HepG2 (cell line): Measurements from ENCODE around the gene UCN2.

Experiments used
- AHR ChIP-seq: IDR thresholded peaks from 2 replicates; pipeline ENCODE4 v1.6.1; 2018; ENCODE audit warnings: missing genetic modification reagents, missing compliant biosample characterization
- CBFB ChIP-seq: sonication (generic); formaldehyde crosslinking; IDR thresholded peaks from 2 replicates; pipeline ENCODE4 v1.4.0; 2020; ENCODE audit warnings: missing genetic modification reagents
- ELF4 ChIP-seq: sonication (generic); formaldehyde crosslinking; IDR thresholded peaks from 2 replicates; pipeline ENCODE4 v1.5.0; 2020; ENCODE audit warnings: missing genetic modification reagents, mild to moderate bottlenecking, moderate library complexity, borderline replicate concordance
- ESRRA ChIP-seq: sonication (generic); formaldehyde crosslinking; IDR thresholded peaks from 2 replicates; pipeline ENCODE4 v1.5.1; 2020; ENCODE audit warnings: mild to moderate bottlenecking, low read depth, missing genetic modification reagents
- GATAD2A ChIP-seq: IDR thresholded peaks from 2 replicates; pipeline ENCODE4 v1.6.1; 2016
- KDM2A ChIP-seq: sonication (generic); formaldehyde crosslinking; IDR thresholded peaks from 2 replicates; pipeline ENCODE4 v1.4.0; 2020; ENCODE audit warnings: low read depth, missing genetic modification reagents, borderline replicate concordance
- ZBTB20 ChIP-seq: sonication (generic); formaldehyde crosslinking; IDR thresholded peaks from 2 replicates; pipeline ENCODE4 v1.8.1; 2023; ENCODE audit warnings: missing genetic modification reagents, low read depth, mild to moderate bottlenecking, borderline replicate concordance
- ZFX ChIP-seq: sonication (generic); formaldehyde crosslinking; IDR thresholded peaks from 2 replicates; pipeline ENCODE4 v1.4.0; 2020; ENCODE audit warnings: mild to moderate bottlenecking, low read depth, missing genetic modification reagents, moderate library complexity
- ZNF121 ChIP-seq: sonication (generic); formaldehyde crosslinking; IDR thresholded peaks from 2 replicates; pipeline ENCODE4 v1.5.0; 2020; ENCODE audit warnings: mild to moderate bottlenecking, missing genetic modification reagents
- ZNF350 ChIP-seq: sonication (generic); formaldehyde crosslinking; IDR thresholded peaks from 2 replicates; pipeline ENCODE4 v1.4.0; 2020; ENCODE audit warnings: mild to moderate bottlenecking, low read depth, missing genetic modification reagents, borderline replicate concordance
- ZNF772 ChIP-seq: sonication (generic); formaldehyde crosslinking; IDR thresholded peaks from 2 replicates; pipeline ENCODE4 v1.5.0; 2020; ENCODE audit warnings: mild to moderate bottlenecking, missing genetic modification reagents
- TF ChIP-seq, protein P1 (sequence below): sonication (generic); formaldehyde crosslinking; IDR thresholded peaks from 2 replicates; pipeline ENCODE4 v1.4.0; 2020; ENCODE audit warnings: missing genetic modification reagents

DNA sequence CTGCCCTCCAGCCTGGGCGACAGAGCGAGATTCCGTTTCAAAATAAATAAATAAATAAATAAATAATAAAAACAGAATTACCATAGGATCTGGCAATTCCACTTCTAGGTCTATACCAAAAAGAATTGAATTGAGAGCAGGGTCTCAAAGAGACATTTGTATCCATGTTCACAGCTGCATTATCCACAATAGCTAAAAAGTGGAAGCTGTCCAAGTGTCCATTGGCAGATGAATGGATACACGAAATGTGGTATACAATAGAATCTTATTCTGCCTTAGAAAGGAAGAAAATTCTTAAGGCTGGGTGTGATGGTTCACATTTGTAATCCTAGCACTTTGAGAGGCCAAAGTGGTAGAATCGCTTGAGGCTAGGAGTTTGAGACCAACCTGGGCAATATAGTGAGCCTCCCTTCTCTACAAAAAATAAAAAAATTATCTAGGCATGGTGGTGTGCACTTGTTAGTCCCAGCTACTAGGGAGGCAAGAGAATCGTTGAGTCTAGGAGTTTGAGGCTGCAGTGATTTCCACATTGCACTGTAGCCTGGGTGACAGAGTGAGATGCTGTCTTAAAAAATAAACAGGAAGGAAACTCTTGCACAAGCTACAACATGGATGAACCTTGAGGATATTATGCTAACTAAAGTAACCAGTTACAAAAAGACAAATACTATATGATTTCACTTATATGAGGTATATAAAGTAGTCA is 31.2 kb downstream of the UCN2 start:
- TF ChIP-seq KDM2A (CRISPR knock-in tag), result no peak
- no peak for TF ChIP-seq ZNF350 (CRISPR knock-in tag)
- no peak for TF ChIP-seq GATAD2A (CRISPR knock-in tag)
- TF ChIP-seq, protein P1, sequence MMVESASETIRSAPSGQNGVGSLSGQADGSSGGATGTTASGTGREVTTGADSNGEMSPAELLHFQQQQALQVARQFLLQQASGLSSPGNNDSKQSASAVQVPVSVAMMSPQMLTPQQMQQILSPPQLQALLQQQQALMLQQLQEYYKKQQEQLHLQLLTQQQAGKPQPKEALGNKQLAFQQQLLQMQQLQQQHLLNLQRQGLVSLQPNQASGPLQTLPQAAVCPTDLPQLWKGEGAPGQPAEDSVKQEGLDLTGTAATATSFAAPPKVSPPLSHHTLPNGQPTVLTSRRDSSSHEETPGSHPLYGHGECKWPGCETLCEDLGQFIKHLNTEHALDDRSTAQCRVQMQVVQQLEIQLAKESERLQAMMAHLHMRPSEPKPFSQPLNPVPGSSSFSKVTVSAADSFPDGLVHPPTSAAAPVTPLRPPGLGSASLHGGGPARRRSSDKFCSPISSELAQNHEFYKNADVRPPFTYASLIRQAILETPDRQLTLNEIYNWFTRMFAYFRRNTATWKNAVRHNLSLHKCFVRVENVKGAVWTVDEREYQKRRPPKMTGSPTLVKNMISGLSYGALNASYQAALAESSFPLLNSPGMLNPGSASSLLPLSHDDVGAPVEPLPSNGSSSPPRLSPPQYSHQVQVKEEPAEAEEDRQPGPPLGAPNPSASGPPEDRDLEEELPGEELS, result no peak
- TF ChIP-seq ZNF772 (CRISPR knock-in tag), result no peak
- TF ChIP-seq ZBTB20 (CRISPR knock-in tag), result no peak
- no peak for TF ChIP-seq CBFB (CRISPR knock-in tag)
- no peak for TF ChIP-seq ESRRA (CRISPR knock-in tag)
- no peak for TF ChIP-seq ELF4 (CRISPR knock-in tag)
- TF ChIP-seq AHR (CRISPR knock-in tag), result no peak
- TF ChIP-seq ZNF121 (CRISPR knock-in tag), result no peak
- no peak for TF ChIP-seq ZFX (CRISPR knock-in tag)
